Inflammatory macrophage treated with lipopolysaccharide for 4 hours (primary cell): ENCODE measurements around the gene CALR3.
"Not testable (repeated sequence)": the region's sequence is repeated elsewhere in the genome, so short reads cannot be mapped to it uniquely, and the experiment has no call there.

Source experiments
- DNase-seq: peaks from one replicate; pipeline ENCODE4 v3.0.0-alpha.2; 2020

Gene CALR3

GRCh38 chr19:16455489-16455888 is 40.5 kb downstream of the CALR3 start:
- DNase-seq, result no peak

GRCh38 chr19:16454351-16454918 is 41.5 kb downstream of the CALR3 start:
- DNase-seq, result no peak

- no peak for DNase-seq
These were observed 43.6 kb downstream of the CALR3 start for GRCh38 chr19:16452325-16452724.

DNA sequence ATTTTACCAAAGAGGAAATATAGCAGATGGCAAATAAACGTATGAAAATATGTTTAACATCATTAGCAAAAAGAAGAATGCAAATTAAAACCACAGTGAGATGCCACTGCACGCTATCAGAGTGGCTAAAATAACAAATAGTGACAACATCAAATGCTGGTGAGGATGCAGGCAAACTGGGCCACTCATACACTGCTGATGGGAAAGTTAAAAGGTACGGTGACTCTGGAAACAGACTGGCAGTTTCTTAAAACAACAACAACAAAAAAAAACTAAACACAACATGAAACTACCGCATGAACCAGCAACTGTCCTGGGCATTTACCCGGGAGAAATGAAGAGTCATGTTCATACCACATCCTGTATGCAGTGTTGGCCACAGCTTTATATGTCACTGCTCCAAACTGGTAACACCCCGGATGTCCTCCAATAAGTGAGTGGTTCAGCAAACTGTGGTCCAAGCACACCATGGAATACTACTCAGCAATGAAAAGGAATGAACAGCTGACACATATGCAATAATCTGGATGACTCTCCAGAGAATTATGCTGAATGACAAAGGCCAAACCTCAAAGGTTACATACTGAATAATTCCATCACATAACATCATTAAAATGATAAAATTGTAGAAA is 46.5 kb downstream of the CALR3 start:
- DNase-seq, result peak; percentile 76

DNA sequence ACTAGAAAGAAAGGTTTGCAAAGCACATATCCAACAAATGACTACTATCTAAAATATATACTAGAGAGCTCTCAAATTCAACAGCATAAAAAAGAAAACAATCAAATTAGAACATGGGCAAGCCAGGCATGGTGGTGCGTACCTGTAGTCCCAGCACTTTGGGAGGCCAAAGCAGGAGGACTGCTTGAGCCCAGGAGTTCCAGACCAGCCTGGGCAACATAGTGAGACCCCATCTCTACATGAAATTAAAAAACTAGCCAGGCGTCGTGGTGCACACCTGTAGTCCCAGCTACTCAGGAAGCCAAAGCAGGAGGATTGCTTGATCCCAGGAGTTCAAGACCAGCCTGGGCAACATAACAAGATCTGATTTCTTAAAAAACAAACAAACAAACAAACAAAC is 47.1 kb downstream of the CALR3 start:
- DNase-seq, result not testable (repeated sequence)

DNA sequence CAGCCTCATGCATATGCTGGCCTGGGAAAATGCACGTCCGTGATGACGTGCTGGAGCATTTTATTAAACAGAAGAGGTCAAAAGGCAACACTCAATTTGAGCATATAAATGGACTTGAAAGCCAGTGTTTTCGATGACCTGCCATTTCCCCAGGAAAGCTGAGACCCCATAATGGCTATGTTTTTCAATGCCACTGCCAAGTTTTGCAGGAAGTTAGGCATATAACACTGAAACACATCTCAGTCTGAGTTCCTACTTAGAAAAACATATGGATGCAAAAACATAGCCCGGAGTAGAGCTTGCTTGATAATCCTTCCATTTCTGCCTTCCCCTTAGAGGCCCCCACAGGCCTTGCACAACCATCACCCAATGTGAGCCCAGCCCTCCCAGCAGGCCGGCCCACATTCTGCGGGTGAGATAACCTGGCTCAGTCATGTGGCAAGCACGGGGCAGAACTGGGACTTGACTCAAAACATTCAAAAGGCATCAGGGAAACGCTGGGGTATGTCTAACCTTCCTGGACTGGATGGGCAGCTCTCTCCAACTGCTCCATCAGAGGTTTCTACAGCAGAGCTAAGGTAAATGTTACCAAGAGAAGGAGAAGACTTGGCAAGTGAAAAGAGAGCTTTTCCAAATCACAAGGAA is 49.1 kb downstream of the CALR3 start:
- peak; percentile 89 for DNase-seq

DNA sequence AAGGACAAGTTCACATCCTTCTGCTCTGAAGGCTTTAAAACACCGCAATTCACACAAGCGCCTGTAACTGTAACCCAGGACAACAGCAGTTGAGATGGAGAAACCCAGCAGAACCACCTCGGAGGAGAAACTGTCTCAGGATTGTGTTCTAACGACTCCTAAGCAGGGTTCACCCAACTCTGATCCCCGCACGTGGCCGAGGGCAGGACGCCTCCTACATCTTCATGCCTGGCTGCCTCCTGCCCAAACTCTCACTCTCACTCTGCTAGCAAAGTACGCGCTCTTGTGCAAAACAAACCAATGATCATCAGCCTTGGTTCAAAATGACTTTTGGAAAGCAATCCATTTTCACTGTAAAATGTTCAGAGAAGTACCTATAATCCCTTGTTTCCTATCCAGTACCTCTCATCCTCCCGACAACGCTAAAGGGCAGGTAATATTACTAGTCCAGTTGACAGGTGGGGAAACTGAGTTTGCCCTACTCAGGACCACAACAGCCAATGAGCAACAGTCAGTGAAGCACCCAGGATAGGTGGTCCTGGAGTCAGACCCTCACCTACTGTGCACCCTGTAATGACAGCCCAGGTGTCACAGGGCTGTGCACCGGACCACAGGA is 49.8 kb downstream of the CALR3 start:
- no peak for DNase-seq

DNA sequence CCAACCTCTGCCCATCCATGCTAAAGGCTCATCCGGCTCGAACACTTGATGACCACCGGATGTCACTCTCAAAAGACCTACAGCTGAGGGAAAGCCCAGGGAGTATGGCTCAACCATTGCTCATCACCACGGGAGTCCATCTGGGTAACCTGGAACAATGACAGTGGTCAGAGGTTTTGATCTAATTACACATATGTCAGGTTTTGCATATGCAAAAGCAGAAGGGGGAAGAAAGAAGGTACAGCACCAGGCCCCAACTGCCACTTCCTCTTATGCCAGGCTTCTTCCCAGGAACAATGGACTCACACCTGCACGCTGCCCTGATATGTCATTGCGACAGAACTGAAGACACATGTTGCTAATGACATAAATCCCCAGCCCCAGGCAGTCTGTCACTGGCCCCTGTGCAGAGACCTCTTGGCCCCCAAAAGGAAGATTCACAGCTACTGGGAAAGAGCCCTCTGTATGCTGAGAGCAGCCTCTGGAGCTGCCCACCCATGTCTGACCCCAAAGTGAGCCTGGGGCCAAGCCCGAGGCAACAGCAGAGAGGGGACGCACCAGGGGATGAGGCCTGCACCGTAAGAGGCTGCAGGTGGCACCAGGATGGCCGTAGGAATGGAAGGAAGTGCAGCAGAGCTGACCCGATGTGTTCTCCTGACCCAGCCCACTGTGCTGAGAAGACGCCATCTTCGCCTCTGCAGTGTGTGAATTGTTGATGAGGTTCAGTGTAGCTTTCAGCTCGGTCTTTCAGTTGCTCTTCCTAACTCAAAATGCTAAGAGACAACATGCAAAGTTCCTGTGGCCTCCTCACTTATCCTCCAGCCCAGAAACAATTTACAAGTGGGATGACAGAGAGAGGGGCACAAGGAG is 50.5 kb downstream of the CALR3 start:
- peak; percentile 90 for DNase-seq

- DNase-seq, result no peak
These were observed 51.7 kb downstream of the CALR3 start for GRCh38 chr19:16444269-16444600.

GRCh38 chr19:16442386-16443276 is 53.3 kb downstream of the CALR3 start:
- no peak for DNase-seq

DNA sequence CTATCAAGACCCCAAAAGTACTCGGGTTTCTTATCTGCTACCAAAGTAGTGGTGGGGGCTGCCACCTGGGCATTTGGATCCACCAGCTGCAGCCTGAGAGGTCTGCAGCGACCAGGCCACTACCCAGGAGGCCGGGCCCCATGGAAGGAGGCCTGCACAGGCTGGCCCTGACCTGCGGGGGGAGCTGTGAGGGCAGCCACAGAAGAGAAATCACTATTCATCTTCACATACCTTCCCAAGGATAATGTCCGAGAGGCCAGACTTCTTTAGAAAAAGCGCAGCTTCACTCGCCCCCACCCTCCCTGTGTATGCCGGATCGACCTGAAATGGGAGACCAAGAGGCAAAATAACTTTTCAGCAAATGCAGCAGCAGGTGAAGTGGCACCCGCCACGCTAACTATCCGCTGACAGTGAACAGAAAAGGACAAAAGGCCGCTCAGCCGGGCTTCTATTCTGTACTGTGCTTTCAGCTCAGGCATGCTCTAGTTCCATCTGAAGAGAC is 54.3 kb downstream of the CALR3 start:
- no peak for DNase-seq

GRCh38 chr19:16436780-16437332 is 59.1 kb downstream of the CALR3 start:
- no peak for DNase-seq

- no peak for DNase-seq
These were observed 59.8 kb downstream of the CALR3 start for GRCh38 chr19:16435999-16436650.

GRCh38 chr19:16435238-16435917 is 60.6 kb downstream of the CALR3 start:
- DNase-seq, result no peak

- no peak for DNase-seq
These were observed 62.0 kb downstream of the CALR3 start for GRCh38 chr19:16433986-16434385.

DNA sequence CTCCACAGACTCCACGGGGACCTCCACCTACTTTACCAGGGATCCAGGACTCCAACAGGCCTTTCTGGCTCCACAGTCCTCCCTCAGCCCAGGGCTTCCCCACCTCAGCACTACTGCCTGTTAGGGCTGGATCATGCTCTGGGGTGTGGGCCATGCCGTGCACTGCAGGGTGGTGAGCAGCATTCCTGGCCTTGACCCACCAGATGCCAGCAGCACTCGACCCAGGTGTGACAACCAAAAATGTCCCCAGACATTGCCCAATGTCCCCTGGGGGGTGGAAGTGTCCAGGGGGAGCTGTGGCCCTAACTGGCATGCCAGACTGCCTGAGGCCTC is 66.2 kb downstream of the CALR3 start:
- DNase-seq, result no peak

DNA sequence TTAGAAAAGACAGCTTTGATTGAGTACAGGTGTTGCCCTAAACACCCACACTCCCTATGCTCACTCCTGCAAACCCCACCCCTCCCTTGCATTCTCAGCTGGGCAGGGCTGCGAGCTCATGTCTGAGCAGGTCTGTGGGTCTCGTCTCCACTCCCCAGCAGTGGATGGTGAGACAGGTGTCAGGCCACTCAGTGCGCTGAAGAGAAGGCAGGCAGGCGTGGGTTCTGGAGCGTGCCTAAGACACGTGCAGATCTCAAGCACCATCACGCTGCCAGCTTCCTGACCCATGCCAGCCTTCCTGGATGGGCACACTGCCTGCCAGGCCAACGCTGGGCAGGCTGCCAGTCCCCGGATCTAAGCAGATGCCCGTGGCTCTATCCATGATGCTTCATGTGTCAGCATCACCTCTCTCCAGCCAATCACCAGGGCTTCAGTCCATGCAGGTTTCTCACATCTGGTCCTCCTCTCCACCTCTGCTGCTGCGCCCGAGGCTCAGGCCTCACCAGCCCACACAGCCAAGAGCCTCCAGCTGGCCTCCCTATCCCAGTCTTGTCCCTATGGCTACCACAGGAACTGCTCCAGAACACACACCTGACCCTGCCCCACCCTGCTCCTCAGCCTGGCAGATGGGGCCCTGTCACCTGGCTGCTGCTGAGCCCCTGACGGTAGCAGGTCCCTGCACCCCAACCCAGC is 66.8 kb downstream of the CALR3 start:
- no peak for DNase-seq
